A673 (cell line): Measurements from ENCODE around the gene TMEM217. TPM values are rescaled to one million over a fixed set of nuclear protein-coding genes. Genes with fewer than 3 reads are reported as not detected.

Experiments used
- BruUV-seq: library from RNA; stranded (reverse); fragments of 400-500 nt; replicated peaks from 2 replicates; lab custom pipeline; 2021; lab: Mats Ljungman, UMichigan
- CTCF ChIA-PET: fragments of 300-600 bp; sonication (Branson Sonifier 250); formaldehyde crosslinking; loops from one replicate; lab custom pipeline; 2022; ENCODE audit warnings: antibody characterized with exemption; lab: Charles Lee
- POLR2A ChIA-PET: fragments of 300-600 bp; sonication (Branson Sonifier 250); formaldehyde crosslinking; loops from one replicate; lab custom pipeline; 2022; ENCODE audit warnings: antibody characterized with exemption; ENCODE audit not compliant: low non-redundant PET; lab: Charles Lee
- DNase-seq: peaks from one replicate; pipeline ENCODE4 v3.0.0-alpha.2; 2015; ENCODE audit warnings: low spot score
- H3K27ac ChIP-seq: fragments of 200-600 bp; sonication (generic); 2 replicates; pipeline ENCODE4 v1.5.1; 2016; ENCODE audit warnings: mixed run types, low read depth, mild to moderate bottlenecking, mixed read lengths, antibody characterized with exemption, low read length; ENCODE audit not compliant: poor library complexity, severe bottlenecking
- H3K27me3 ChIP-seq: fragments of 200-600 bp; sonication (generic); replicated peaks from 2 replicates; pipeline ENCODE4 v1.6.1; 2017; ENCODE audit warnings: mixed run types, low read depth, mild to moderate bottlenecking, mixed read lengths, antibody characterized with exemption, low read length; ENCODE audit not compliant: insufficient read depth, poor library complexity
- H3K36me3 ChIP-seq: fragments of 200-600 bp; sonication (generic); 2 replicates; pipeline ENCODE4 v1.6.1; 2016; ENCODE audit warnings: mixed run types, mild to moderate bottlenecking, mixed read lengths, antibody characterized with exemption, low read length; ENCODE audit not compliant: insufficient read depth, poor library complexity, severe bottlenecking
- H3K4me1 ChIP-seq: fragments of 200-600 bp; sonication (generic); 2 replicates; pipeline ENCODE4 v1.6.1; 2017; ENCODE audit warnings: mixed run types, mild to moderate bottlenecking, mixed read lengths, antibody characterized with exemption, low read length; ENCODE audit not compliant: insufficient read depth, poor library complexity, severe bottlenecking
- H3K4me3 ChIP-seq: fragments of 200-600 bp; sonication (generic); 2 replicates; pipeline ENCODE4 v1.5.1; 2016; ENCODE audit warnings: low read depth, mixed run types, mild to moderate bottlenecking, mixed read lengths, low read length; ENCODE audit not compliant: poor library complexity, severe bottlenecking
- H3K9me3 ChIP-seq: fragments of 200-600 bp; sonication (generic); 2 replicates; pipeline ENCODE4 v1.6.1; 2016; ENCODE audit warnings: mixed run types, low read depth, mild to moderate bottlenecking, mixed read lengths, antibody characterized with exemption, low read length; ENCODE audit not compliant: poor library complexity, severe bottlenecking
- CTCF ChIP-seq: fragments of 300-800, 200-600 bp; sonication (generic); conservative IDR thresholded peaks from 2 replicates; pipeline ENCODE4 v1.5.1; 2017; ENCODE audit warnings: low read depth, mild to moderate bottlenecking, antibody characterized with exemption, low read length, moderate library complexity, mixed read lengths
- EZH2 ChIP-seq: fragments of 200-600 bp; sonication (generic); IDR thresholded peaks from 2 replicates; pipeline ENCODE4 v1.6.1; 2017; ENCODE audit warnings: borderline replicate concordance, low read depth, mild to moderate bottlenecking, mixed read lengths, antibody characterized with exemption, low read length; ENCODE audit not compliant: poor library complexity, severe bottlenecking
- intact Hi-C: fragments of 100-400 bp; cut with micrococcal nuclease; formaldehyde crosslinking; loops from one replicate; pipeline ENCODE4 v1.10.0; 2022; ENCODE audit not compliant: unreplicated experiment
- total RNA-seq: library from RNA; stranded (reverse); gene quantifications from 2 replicates; pipeline ENCODE4 v1.2.3, GENCODE V29; 2021

TMEM217 gene
- total RNA-seq, 1 experiment from 2014 or later, result 0.37 TPM

GRCh38 chr6:37232430-37233017 lies 25.4 kb downstream of the TMEM217 start:
- H3K27ac ChIP-seq, result no peak overlapping the region
- no peaks in the 10 kb centered on the region for H3K36me3 ChIP-seq
- intact Hi-C loops, result no loop called here
- ChIA-PET POLR2A (no interaction called here), CTCF (no interaction called here)
- TF ChIP-seq CTCF (no peak), EZH2 (no peak)
- H3K4me3 ChIP-seq, result no peak overlapping the region
- H3K27me3 ChIP-seq, result no peaks in the 10 kb centered on the region
- H3K9me3 ChIP-seq, result no peaks in the 10 kb centered on the region
- no TSS peak for BruUV-seq
- no peaks in the 10 kb centered on the region for H3K4me1 ChIP-seq
- no peak for DNase-seq

- H3K27ac ChIP-seq, result no peak overlapping the region
- POLR2A ChIA-PET, result no interaction called here
- intact Hi-C loops, result no loop called here
Observed at GRCh38 chr6:37230104-37230503, 27.8 kb downstream of the TMEM217 start.

GRCh38 chr6:37225350-37226169 lies 32.4 kb downstream of the TMEM217 start:
- H3K9me3 ChIP-seq, result no peaks in the 10 kb centered on the region
- H3K4me1 ChIP-seq, result peaks cover 8% of the 10 kb centered on the region
- intact Hi-C loops, result no loop called here
- DNase-seq, result no peak
- no peaks in the 10 kb centered on the region for H3K36me3 ChIP-seq
- ChIA-PET CTCF (interaction anchor here (0.6 kb wide), 1 partner anchor 458 kb away, joined by 3 read pairs; no protein-coding TSS in a partner anchor), POLR2A (interaction anchor here (0.7 kb wide), 1 partner anchor 95 kb away, joined by 3 read pairs; no protein-coding TSS in a partner anchor)
- no peak overlapping the region for H3K27ac ChIP-seq
- TF ChIP-seq EZH2 (no peak), CTCF (no peak)
- no peak overlapping the region for H3K4me3 ChIP-seq
- no TSS peak for BruUV-seq
- no peaks in the 10 kb centered on the region for H3K27me3 ChIP-seq

More at GRCh38 chr6:37230104-37230503, 27.8 kb downstream of the TMEM217 start:
- TF ChIP-seq EZH2 (no peak), CTCF (no peak)
- DNase-seq, result no peak
- no peaks in the 10 kb centered on the region for H3K4me1 ChIP-seq
- H3K9me3 ChIP-seq, result no peaks in the 10 kb centered on the region
- no peaks in the 10 kb centered on the region for H3K36me3 ChIP-seq
- CTCF ChIA-PET, result no interaction called here
- no peak overlapping the region for H3K4me3 ChIP-seq
- no peaks in the 10 kb centered on the region for H3K27me3 ChIP-seq
- no TSS peak for BruUV-seq
